GM23338 (cell line): ENCODE measurements around the gene MEGF11. TPM values are rescaled to one million over a fixed set of nuclear protein-coding genes. Genes with fewer than 3 reads are reported as not detected.

Experiments used
- ATAC-seq: fragments of 200-7000 bp; cut with Tn5 transposase; 3 replicates; pipeline ENCODE4 v1.9.1; 2020
- DNase-seq: peaks from one replicate; pipeline ENCODE4 v3.0.0-alpha.2; 2015; ENCODE audit warnings: low spot score
- H2AFZ ChIP-seq: fragments of 200-600 bp; sonication (generic); 2 replicates; pipeline ENCODE4 v1.8.0; 2016; ENCODE audit warnings: antibody characterized with exemption, mild to moderate bottlenecking, moderate library complexity
- H3F3A ChIP-seq: fragments of 200-600 bp; sonication (generic); replicated peaks from 2 replicates; pipeline ENCODE4 v1.8.0; 2017; ENCODE audit warnings: antibody characterized with exemption, mixed run types, low read depth
- H3K27ac ChIP-seq: fragments of 200-600 bp; sonication (generic); 2 replicates; pipeline ENCODE4 v1.6.1; 2016; ENCODE audit warnings: low read depth
- H3K27me3 ChIP-seq: fragments of 200-600 bp; sonication (generic); 2 replicates; pipeline ENCODE4 v1.8.0; 2016; ENCODE audit warnings: mild to moderate bottlenecking, mixed run types, moderate library complexity; ENCODE audit not compliant: insufficient read depth
- H3K36me3 ChIP-seq: fragments of 200-600 bp; sonication (generic); 2 replicates; pipeline ENCODE4 v1.8.0; 2016; ENCODE audit warnings: mild to moderate bottlenecking; ENCODE audit not compliant: insufficient read depth
- H3K4me1 ChIP-seq: fragments of 200-600 bp; sonication (generic); 2 replicates; pipeline ENCODE4 v1.8.0; 2016; ENCODE audit warnings: mild to moderate bottlenecking, moderate library complexity; ENCODE audit not compliant: insufficient read depth
- H3K4me2 ChIP-seq: fragments of 200-600 bp; sonication (generic); 2 replicates; pipeline ENCODE4 v1.7.1; 2017; ENCODE audit warnings: mixed run types
- H3K4me3 ChIP-seq: fragments of 200-600 bp; sonication (generic); 2 replicates; pipeline ENCODE4 v1.6.1; 2016; ENCODE audit warnings: mixed run types
- H3K79me2 ChIP-seq: fragments of 200-600 bp; sonication (generic); replicated peaks from 2 replicates; pipeline ENCODE4 v1.8.0; 2017; ENCODE audit warnings: mild to moderate bottlenecking; ENCODE audit not compliant: insufficient read depth
- H3K9me2 ChIP-seq: fragments of 200-600 bp; sonication (generic); 2 replicates; pipeline ENCODE4 v1.8.0; 2017; ENCODE audit not compliant: insufficient read depth
- H4K20me1 ChIP-seq: fragments of 200-600 bp; sonication (generic); replicated peaks from 2 replicates; pipeline ENCODE4 v1.8.0; 2017; ENCODE audit warnings: mild to moderate bottlenecking; ENCODE audit not compliant: insufficient read depth
- H3K27ac Mint-ChIP-seq: 2 replicates; pipeline ENCODE4 v1.8.0; 2020; ENCODE audit warnings: inconsistent platforms, mild to moderate bottlenecking, moderate library complexity, mixed read lengths
- H3K27me3 Mint-ChIP-seq: 3 replicates; pipeline ENCODE4 v1.8.0; 2022; ENCODE audit warnings: low read depth, mild to moderate bottlenecking, moderate library complexity, mixed read lengths, inconsistent platforms; ENCODE audit not compliant: insufficient read depth, poor library complexity
- H3K36me3 Mint-ChIP-seq: 3 replicates; pipeline ENCODE4 v1.8.0; 2021; ENCODE audit warnings: low read depth, mild to moderate bottlenecking, inconsistent platforms, moderate library complexity, mixed read lengths
- H3K4me1 Mint-ChIP-seq: 3 replicates; pipeline ENCODE4 v1.8.0; 2020; ENCODE audit warnings: mild to moderate bottlenecking, inconsistent platforms, mixed read lengths
- H3K4me3 Mint-ChIP-seq: 3 replicates; pipeline ENCODE4 v1.8.0; 2021; ENCODE audit warnings: moderate library complexity, mild to moderate bottlenecking, inconsistent platforms, mixed read lengths
- H3K9me3 Mint-ChIP-seq: 3 replicates; pipeline ENCODE4 v1.8.0; 2020; ENCODE audit warnings: moderate library complexity, mild to moderate bottlenecking, inconsistent platforms, mixed read lengths
- CREB1 ChIP-seq: fragments of 250-450 bp; sonication (Bioruptor Pico); IDR thresholded peaks from 2 replicates; pipeline ENCODE4 v1.5.0; 2020; ENCODE audit warnings: low read depth, mild to moderate bottlenecking, moderate library complexity
- EZH2phosphoT487 ChIP-seq: fragments of 200-600 bp; sonication (generic); IDR thresholded peaks from one replicate; pipeline ENCODE4 v1.8.1; 2018; ENCODE audit warnings: antibody characterized with exemption; ENCODE audit not compliant: unreplicated experiment
- JUNB ChIP-seq: IDR thresholded peaks from one replicate; pipeline ENCODE4 v1.6.1; 2016; ENCODE audit warnings: antibody characterized with exemption; ENCODE audit not compliant: unreplicated experiment
- NANOG ChIP-seq: IDR thresholded peaks from 2 replicates; pipeline ENCODE4 v1.6.1; 2016; ENCODE audit warnings: antibody characterized with exemption, borderline replicate concordance
- POLR2AphosphoS5 ChIP-seq: IDR thresholded peaks from 2 replicates; pipeline ENCODE4 v1.6.1; 2016; ENCODE audit warnings: antibody characterized with exemption, low read depth
- REST ChIP-seq: IDR thresholded peaks from one replicate; pipeline ENCODE4 v1.6.1; 2018; ENCODE audit warnings: antibody characterized with exemption; ENCODE audit not compliant: unreplicated experiment
- STAT1 ChIP-seq: IDR thresholded peaks from one replicate; pipeline ENCODE4 v1.6.1; 2016; ENCODE audit warnings: antibody characterized with exemption; ENCODE audit not compliant: unreplicated experiment
- ZNF114 ChIP-seq: fragments of 250-450 bp; sonication (Bioruptor Pico); IDR thresholded peaks from 2 replicates; pipeline ENCODE4 v1.5.0; 2020; ENCODE audit warnings: mild to moderate bottlenecking, moderate library complexity
- ZNF462 ChIP-seq: fragments of 250-450 bp; sonication (Bioruptor Pico); IDR thresholded peaks from 2 replicates; pipeline ENCODE4 v1.5.0; 2020; ENCODE audit warnings: mild to moderate bottlenecking, moderate library complexity
- polyA plus RNA-seq: library from polyadenylated mRNA; unstranded; fragments of >200 nt; fragmentation: Nextera tagmentation; extraction: Ambion mirVana; gene quantifications from 2 replicates; pipeline ENCODE4 v1.2.1, GENCODE V29; 2016
- total RNA-seq: library from RNA; depleted of rRNA; stranded (reverse); fragments of >200 nt; shearing (Covaris generic); gene quantifications from 2 replicates; pipeline ENCODE4 v1.2.3, GENCODE V29; 2014
- TF ChIP-seq, protein P1 (sequence below): IDR thresholded peaks from 2 replicates; pipeline ENCODE4 v1.6.1; 2016; ENCODE audit warnings: antibody characterized with exemption
- TF ChIP-seq, protein P2 (sequence below), 2 experiments: fragments of 200-600 bp in 1 of 2; sonication (generic) in 1 of 2; conservative IDR thresholded peaks; 2 replicates each; pipeline versions ENCODE4 v1.5.1 to v1.6.1; 2016 to 2017; ENCODE audit warnings: antibody characterized with exemption in 2 of 2, low read depth in 2 of 2, mild to moderate bottlenecking in 2 of 2, moderate library complexity in 1 of 2

Gene MEGF11
- total and polyA plus RNA-seq, 2 experiments from 2014 or later = 1.3 to 1.9 TPM

DNA sequence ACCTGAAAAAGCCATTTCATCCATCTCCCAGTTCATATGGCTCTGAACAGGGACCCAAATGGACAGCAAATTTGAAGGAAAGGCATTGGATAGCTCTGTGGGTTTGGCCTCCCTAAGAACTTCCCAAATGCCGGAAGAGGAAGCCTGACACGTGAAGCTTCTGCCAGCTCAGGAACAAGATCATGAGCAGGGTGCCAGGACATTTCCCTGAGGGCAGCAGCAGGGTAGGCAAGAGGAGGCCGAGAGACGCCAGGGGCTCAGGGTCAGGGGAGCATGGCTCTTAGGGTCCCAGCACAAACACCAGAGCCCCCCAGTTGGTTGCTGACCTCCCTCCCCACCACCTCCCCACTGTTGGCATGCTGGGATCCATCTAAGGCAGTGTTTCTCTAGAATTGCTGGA lies 187.5 kb downstream of the MEGF11 start:
- Mint-ChIP-seq H3K9me3 (0 out of 3 replicates have a peak, but pooled peaks cover 4% of the 10 kb centered on the region), H3K36me3 (no peaks in the 10 kb centered on the region; the same call in 2 of the 3 replicates), H3K27ac (no peak overlapping the region), H3K4me3 (no peak overlapping the region), H3K4me1 (peaks cover 43% of the 10 kb centered on the region), H3K27me3 (peaks cover 4% of the 10 kb centered on the region)
- DNase-seq (no peak), ATAC-seq (no peak)
- H3F3A ChIP-seq = no peaks in the 10 kb centered on the region
- no peak overlapping the region for H2AFZ ChIP-seq
- no peaks in the 10 kb centered on the region for H4K20me1 ChIP-seq
- H3K4me2 ChIP-seq = no peak overlapping the region
- no peaks in the 10 kb centered on the region for H3K9me2 ChIP-seq
- TF ChIP-seq POLR2AphosphoS5 = no peak
- TF ChIP-seq JUNB = no peak
- TF ChIP-seq STAT1 = no peak
- TF ChIP-seq ZNF114 = no peak
- TF ChIP-seq, protein P1, sequence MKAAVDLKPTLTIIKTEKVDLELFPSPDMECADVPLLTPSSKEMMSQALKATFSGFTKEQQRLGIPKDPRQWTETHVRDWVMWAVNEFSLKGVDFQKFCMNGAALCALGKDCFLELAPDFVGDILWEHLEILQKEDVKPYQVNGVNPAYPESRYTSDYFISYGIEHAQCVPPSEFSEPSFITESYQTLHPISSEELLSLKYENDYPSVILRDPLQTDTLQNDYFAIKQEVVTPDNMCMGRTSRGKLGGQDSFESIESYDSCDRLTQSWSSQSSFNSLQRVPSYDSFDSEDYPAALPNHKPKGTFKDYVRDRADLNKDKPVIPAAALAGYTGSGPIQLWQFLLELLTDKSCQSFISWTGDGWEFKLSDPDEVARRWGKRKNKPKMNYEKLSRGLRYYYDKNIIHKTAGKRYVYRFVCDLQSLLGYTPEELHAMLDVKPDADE = no peak
- no peak for TF ChIP-seq NANOG
- TF ChIP-seq CREB1 (CRISPR knock-in tag) = no peak
- no peak for TF ChIP-seq REST
- no peak for TF ChIP-seq ZNF462 (CRISPR knock-in tag)
- TF ChIP-seq, protein P2, sequence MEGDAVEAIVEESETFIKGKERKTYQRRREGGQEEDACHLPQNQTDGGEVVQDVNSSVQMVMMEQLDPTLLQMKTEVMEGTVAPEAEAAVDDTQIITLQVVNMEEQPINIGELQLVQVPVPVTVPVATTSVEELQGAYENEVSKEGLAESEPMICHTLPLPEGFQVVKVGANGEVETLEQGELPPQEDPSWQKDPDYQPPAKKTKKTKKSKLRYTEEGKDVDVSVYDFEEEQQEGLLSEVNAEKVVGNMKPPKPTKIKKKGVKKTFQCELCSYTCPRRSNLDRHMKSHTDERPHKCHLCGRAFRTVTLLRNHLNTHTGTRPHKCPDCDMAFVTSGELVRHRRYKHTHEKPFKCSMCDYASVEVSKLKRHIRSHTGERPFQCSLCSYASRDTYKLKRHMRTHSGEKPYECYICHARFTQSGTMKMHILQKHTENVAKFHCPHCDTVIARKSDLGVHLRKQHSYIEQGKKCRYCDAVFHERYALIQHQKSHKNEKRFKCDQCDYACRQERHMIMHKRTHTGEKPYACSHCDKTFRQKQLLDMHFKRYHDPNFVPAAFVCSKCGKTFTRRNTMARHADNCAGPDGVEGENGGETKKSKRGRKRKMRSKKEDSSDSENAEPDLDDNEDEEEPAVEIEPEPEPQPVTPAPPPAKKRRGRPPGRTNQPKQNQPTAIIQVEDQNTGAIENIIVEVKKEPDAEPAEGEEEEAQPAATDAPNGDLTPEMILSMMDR (conservative IDR thresholded peaks at IDR 0.05; ENCODE audit: low read depth in 2 of 2) = no peak
- no peak for TF ChIP-seq EZH2phosphoT487
- H3K36me3 ChIP-seq = no peaks in the 10 kb centered on the region; the same call in 1 of the 2 replicates
- H3K4me1 ChIP-seq = peaks cover 43% of the 10 kb centered on the region
- H3K27me3 ChIP-seq = no peaks in the 10 kb centered on the region
- H3K79me2 ChIP-seq = no peaks in the 10 kb centered on the region
- no peak overlapping the region for H3K4me3 ChIP-seq
- H3K27ac ChIP-seq = no peak overlapping the region
